Measurements from ENCODE around the gene TMOD3.

Gene TMOD3

DNA sequence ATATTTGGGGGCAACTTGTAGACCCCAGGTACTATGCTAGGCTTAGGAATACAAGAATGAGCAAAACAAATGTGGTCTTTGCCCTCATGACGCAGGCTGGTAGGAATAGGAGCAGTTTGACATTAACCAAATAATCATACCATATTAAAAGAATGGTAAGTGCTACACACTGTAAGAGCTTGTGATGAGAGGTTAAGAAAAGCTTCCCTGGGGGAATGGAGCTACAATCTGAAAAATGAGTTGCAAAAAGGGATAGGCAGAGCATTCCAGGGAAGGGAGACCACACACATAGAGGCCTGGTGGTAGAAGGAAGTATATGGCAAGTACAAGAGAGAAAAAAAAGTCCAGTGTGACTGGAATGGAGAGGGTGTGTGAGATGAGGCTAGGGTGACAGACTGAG, 37.3 kb downstream of the TMOD3 start:
- H3K9me3 ChIP-seq (ENCODE audit: insufficient read depth, low read depth, low read length) = no peaks in the 10 kb centered on the region
- no peak overlapping the region for H3K4me3 ChIP-seq (ENCODE audit: low read length, poor library complexity, severe bottlenecking)
- H3K9ac ChIP-seq (ENCODE audit: low read depth, low read length, poor library complexity, severe bottlenecking) = no peak overlapping the region
- no peaks in the 10 kb centered on the region for H3K27me3 ChIP-seq (ENCODE audit: insufficient read depth, low read length, poor library complexity, severe bottlenecking)
- H3K79me2 ChIP-seq (ENCODE audit: insufficient read depth, low read length) = peaks cover 31% of the 10 kb centered on the region
- no peaks in the 10 kb centered on the region for H3K9me2 ChIP-seq (replicated peaks; ENCODE audit: low read depth, low read length)
- no peak for TF ChIP-seq EZH2phosphoT487 (IDR thresholded peaks at IDR 0.05; ENCODE audit: borderline replicate concordance)
- TF ChIP-seq, protein P1, sequence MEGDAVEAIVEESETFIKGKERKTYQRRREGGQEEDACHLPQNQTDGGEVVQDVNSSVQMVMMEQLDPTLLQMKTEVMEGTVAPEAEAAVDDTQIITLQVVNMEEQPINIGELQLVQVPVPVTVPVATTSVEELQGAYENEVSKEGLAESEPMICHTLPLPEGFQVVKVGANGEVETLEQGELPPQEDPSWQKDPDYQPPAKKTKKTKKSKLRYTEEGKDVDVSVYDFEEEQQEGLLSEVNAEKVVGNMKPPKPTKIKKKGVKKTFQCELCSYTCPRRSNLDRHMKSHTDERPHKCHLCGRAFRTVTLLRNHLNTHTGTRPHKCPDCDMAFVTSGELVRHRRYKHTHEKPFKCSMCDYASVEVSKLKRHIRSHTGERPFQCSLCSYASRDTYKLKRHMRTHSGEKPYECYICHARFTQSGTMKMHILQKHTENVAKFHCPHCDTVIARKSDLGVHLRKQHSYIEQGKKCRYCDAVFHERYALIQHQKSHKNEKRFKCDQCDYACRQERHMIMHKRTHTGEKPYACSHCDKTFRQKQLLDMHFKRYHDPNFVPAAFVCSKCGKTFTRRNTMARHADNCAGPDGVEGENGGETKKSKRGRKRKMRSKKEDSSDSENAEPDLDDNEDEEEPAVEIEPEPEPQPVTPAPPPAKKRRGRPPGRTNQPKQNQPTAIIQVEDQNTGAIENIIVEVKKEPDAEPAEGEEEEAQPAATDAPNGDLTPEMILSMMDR (conservative IDR thresholded peaks at IDR 0.05; ENCODE audit: low read length) = no peak
- no peaks in the 10 kb centered on the region for H3F3A ChIP-seq (ENCODE audit: low read depth)
- peaks cover 7% of the 10 kb centered on the region for H3K4me1 ChIP-seq (ENCODE audit: insufficient read depth, low read length, poor library complexity, severe bottlenecking)
- peaks cover 15% of the 10 kb centered on the region for H4K20me1 ChIP-seq (ENCODE audit: insufficient read depth, low read length, poor library complexity, severe bottlenecking)
- no peak overlapping the region for H2AFZ ChIP-seq (ENCODE audit: low read length)
- H3K36me3 ChIP-seq (ENCODE audit: insufficient read depth, low read length) = peaks cover 81% of the 10 kb centered on the region
- no peak overlapping the region for H3K4me2 ChIP-seq (ENCODE audit: low read depth, low read length, poor library complexity, severe bottlenecking)

DNA sequence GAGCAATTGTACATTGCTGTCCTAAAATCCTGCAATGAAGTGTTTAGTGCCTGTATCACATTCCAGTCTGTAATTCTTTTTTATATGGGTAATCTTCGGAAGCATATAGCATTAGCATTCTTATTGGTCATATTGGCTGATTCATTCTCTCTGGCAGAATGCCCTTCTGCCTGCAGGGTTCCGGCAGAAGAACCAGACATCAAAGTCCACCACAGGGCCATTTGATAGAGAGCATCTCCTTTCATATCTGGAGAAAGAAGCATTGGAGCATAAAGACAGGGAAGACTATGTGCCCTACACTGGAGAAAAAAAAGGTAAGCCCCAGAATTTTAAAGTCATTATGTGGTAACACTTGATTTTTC, 39.6 kb downstream of the TMOD3 start:
- Histone ChIP-seq H3K4me2 (ENCODE audit: low read depth, low read length, poor library complexity, severe bottlenecking) (no peak overlapping the region), H4K20me1 (ENCODE audit: insufficient read depth, low read length, poor library complexity, severe bottlenecking) (no peaks in the 10 kb centered on the region), H3K9me2 (replicated peaks; ENCODE audit: low read depth, low read length) (no peaks in the 10 kb centered on the region), H3K36me3 (ENCODE audit: insufficient read depth, low read length) (peaks cover 84% of the 10 kb centered on the region), H3F3A (ENCODE audit: low read depth) (no peaks in the 10 kb centered on the region), H3K4me3 (ENCODE audit: low read length, poor library complexity, severe bottlenecking) (no peak overlapping the region), H2AFZ (ENCODE audit: low read length) (no peak overlapping the region), H3K27me3 (ENCODE audit: insufficient read depth, low read length, poor library complexity, severe bottlenecking) (no peaks in the 10 kb centered on the region), H3K4me1 (ENCODE audit: insufficient read depth, low read length, poor library complexity, severe bottlenecking) (no peaks in the 10 kb centered on the region), H3K9me3 (ENCODE audit: insufficient read depth, low read depth, low read length) (no peaks in the 10 kb centered on the region), H3K79me2 (ENCODE audit: insufficient read depth, low read length) (peaks cover 15% of the 10 kb centered on the region; the same call in 1 of the 2 replicates), H3K9ac (ENCODE audit: low read depth, low read length, poor library complexity, severe bottlenecking) (no peak overlapping the region)
- no peak for TF ChIP-seq EZH2phosphoT487 (IDR thresholded peaks at IDR 0.05; ENCODE audit: borderline replicate concordance)
- TF ChIP-seq, protein P1 (conservative IDR thresholded peaks at IDR 0.05; ENCODE audit: low read length) = no peak

DNA sequence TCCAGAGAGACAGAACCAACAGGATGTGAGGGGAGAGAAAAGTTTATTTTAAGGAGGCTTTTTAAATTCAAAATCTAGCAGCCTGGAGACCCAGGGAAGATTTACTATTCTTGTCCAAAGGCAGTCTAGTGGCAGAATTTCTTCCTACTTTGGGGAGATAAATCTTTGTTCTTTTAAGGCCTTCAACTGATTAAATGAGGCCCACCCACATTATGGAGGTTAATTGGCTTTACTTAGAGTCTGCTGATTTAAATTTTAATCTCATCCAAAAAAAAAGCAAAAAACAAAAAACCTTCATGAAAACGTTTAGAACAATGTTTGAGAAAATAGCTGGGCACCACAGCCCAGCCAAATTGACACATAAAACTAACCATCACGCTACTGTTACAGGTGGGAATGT, 41.3 kb downstream of the TMOD3 start:
- Histone ChIP-seq H3K9me2 (replicated peaks; ENCODE audit: low read depth, low read length) (no peaks in the 10 kb centered on the region), H3K36me3 (ENCODE audit: insufficient read depth, low read length) (peaks cover 77% of the 10 kb centered on the region; the same call in 1 of the 2 replicates), H2AFZ (ENCODE audit: low read length) (no peak overlapping the region), H3K4me1 (ENCODE audit: insufficient read depth, low read length, poor library complexity, severe bottlenecking) (no peaks in the 10 kb centered on the region), H3K4me2 (ENCODE audit: low read depth, low read length, poor library complexity, severe bottlenecking) (no peak overlapping the region), H3K4me3 (ENCODE audit: low read length, poor library complexity, severe bottlenecking) (no peak overlapping the region), H3K79me2 (ENCODE audit: insufficient read depth, low read length) (no peaks in the 10 kb centered on the region), H3K9ac (ENCODE audit: low read depth, low read length, poor library complexity, severe bottlenecking) (no peak overlapping the region), H3K27me3 (ENCODE audit: insufficient read depth, low read length, poor library complexity, severe bottlenecking) (no peaks in the 10 kb centered on the region), H3F3A (ENCODE audit: low read depth) (no peaks in the 10 kb centered on the region), H3K9me3 (ENCODE audit: insufficient read depth, low read depth, low read length) (no peaks in the 10 kb centered on the region), H4K20me1 (ENCODE audit: insufficient read depth, low read length, poor library complexity, severe bottlenecking) (no peaks in the 10 kb centered on the region)
- TF ChIP-seq, protein P1 (conservative IDR thresholded peaks at IDR 0.05; ENCODE audit: low read length) = no peak
- no peak for TF ChIP-seq EZH2phosphoT487 (IDR thresholded peaks at IDR 0.05; ENCODE audit: borderline replicate concordance)

All from Loucy (cell line).